Ascending aorta (tissue), 2 donors: ENCODE results near the gene GPR137. TPM values are rescaled to one million over a fixed set of nuclear protein-coding genes. Genes with fewer than 3 reads are reported as not detected.

Experiments
- DNase-seq, 2 donors: peaks; one replicate each; pipeline ENCODE4 v3.0.0-alpha.2; 2019; ENCODE audit warnings: low spot score in 2 of 2
- H3K27ac ChIP-seq, 2 donors: fragments of 200-600 bp; sonication (generic); one replicate each; pipeline ENCODE4 v1.5.1; 2016 to 2017; ENCODE audit warnings: mild to moderate bottlenecking in 1 of 2
- H3K27me3 ChIP-seq: fragments of 200-600 bp; sonication (generic); one replicate; pipeline ENCODE4 v1.5.1; 2017
- H3K36me3 ChIP-seq, 2 donors: fragments of 200-600 bp; sonication (generic); one replicate each; pipeline ENCODE4 v1.5.1; 2016
- H3K4me1 ChIP-seq, 2 donors: fragments of 200-600 bp; sonication (generic); one replicate each; pipeline ENCODE4 v1.5.1; 2016 to 2017; ENCODE audit warnings: mild to moderate bottlenecking in 1 of 2
- H3K4me3 ChIP-seq, 2 donors: fragments of 200-600 bp; sonication (generic); one replicate each; pipeline ENCODE4 v1.5.1; 2016 to 2017; ENCODE audit warnings: mild to moderate bottlenecking in 1 of 2
- H3K9me3 ChIP-seq, 2 donors: fragments of 200-600 bp; sonication (generic); one replicate each; pipeline ENCODE4 v1.5.1; 2016
- intact Hi-C: fragments of 100-400 bp; cut with DNase I; formaldehyde crosslinking; loops from one replicate; pipeline ENCODE4 v1.15.1; 2023
- total RNA-seq: library from RNA; depleted of rRNA; stranded (reverse); fragments of >200 nt; gene quantifications from one replicate; pipeline ENCODE4 v1.1.0, GENCODE V29; 2016
- TF ChIP-seq, protein P1 (sequence below), 3 experiments: fragments of 200-600 bp in 2 of 3; fragments of 450-650 bp in 1 of 3; sonication (generic) in 2 of 3; IDR thresholded peaks; one replicate each; pipeline ENCODE4 v1.5.1; 2016 to 2019; ENCODE audit warnings: antibody characterized with exemption in 3 of 3, mild to moderate bottlenecking in 1 of 3, moderate library complexity in 1 of 3

The GPR137 gene
- total RNA-seq, 1 donor from 2014 or later = 3.9 TPM

DNA sequence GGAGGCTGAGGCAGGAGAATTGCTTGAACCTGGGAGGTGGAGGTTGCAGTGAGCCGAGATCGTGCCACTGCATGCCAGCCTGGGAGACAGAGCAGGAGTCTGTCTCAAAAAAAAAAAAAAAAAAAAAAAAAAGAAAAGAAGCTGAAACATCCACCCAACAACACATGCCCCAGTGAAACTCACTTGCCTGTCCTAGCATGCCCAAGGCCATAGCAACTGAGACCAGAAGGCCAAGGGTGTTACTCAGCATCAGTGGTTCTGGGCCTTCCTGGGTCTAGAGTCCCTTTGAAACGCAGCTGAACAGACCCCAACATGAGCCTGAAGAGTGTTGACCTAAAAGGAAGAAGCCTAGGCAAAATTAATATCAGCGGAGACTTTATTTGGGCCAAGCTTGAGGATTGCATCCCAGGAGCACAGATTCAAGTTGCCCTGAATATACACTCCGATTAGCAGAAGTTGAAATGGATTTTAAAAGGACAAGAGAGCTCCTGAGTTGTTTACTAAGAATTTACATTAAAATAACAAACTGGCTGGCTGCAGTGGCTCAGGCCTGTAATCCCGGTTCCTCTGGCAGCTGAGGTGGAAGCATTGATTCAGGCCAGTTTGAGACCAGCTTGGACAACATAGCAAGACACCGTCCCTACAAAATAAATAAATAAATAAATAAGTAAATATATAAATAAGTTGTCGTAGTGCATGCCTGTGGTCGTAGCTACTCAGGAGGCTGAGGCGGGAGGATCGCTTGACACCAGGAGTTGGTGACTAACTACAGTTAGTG lies 39.2 kb downstream of the GPR137 start:
- peaks cover 4% of the 10 kb centered on the region in 2 donors for H3K4me1 ChIP-seq
- peaks cover 9 to 18% of the 10 kb centered on the region in 2 donors for H3K36me3 ChIP-seq
- TF ChIP-seq, protein P1, sequence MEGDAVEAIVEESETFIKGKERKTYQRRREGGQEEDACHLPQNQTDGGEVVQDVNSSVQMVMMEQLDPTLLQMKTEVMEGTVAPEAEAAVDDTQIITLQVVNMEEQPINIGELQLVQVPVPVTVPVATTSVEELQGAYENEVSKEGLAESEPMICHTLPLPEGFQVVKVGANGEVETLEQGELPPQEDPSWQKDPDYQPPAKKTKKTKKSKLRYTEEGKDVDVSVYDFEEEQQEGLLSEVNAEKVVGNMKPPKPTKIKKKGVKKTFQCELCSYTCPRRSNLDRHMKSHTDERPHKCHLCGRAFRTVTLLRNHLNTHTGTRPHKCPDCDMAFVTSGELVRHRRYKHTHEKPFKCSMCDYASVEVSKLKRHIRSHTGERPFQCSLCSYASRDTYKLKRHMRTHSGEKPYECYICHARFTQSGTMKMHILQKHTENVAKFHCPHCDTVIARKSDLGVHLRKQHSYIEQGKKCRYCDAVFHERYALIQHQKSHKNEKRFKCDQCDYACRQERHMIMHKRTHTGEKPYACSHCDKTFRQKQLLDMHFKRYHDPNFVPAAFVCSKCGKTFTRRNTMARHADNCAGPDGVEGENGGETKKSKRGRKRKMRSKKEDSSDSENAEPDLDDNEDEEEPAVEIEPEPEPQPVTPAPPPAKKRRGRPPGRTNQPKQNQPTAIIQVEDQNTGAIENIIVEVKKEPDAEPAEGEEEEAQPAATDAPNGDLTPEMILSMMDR (IDR thresholded peaks at IDR 0.05) = no peak
- no peaks in the 10 kb centered on the region for H3K9me3 ChIP-seq
- intact Hi-C loops = no loop called here
- H3K4me3 ChIP-seq = no peak overlapping the region
- DNase-seq = no peak
- H3K27ac ChIP-seq = no peak overlapping the region
- H3K27me3 ChIP-seq = no peaks in the 10 kb centered on the region

DNA sequence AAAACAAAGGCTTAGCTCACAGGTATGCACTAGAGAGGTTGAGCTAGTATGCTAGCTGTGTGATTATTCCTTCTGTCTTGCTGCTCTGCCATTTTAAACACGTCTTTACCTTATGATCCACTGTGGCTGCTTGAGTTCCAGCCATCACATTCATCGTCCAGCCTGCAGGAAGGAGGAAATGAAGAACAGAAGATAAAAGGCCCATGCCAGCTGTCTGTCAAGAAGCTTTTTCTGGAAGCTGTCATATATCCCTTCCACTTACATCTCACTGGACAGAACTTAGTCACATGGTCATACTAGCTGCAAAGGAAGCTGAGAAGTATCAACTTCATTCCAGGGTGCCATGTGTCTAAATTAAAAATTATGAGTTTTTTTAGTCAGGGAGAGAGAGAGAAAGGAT lies 41.7 kb downstream of the GPR137 start:
- Histone ChIP-seq H3K4me1 (peaks cover 4% of the 10 kb centered on the region in 2 donors), H3K4me3 (no peak overlapping the region)
- TF ChIP-seq, protein P1 (IDR thresholded peaks at IDR 0.05) = no peak

DNA sequence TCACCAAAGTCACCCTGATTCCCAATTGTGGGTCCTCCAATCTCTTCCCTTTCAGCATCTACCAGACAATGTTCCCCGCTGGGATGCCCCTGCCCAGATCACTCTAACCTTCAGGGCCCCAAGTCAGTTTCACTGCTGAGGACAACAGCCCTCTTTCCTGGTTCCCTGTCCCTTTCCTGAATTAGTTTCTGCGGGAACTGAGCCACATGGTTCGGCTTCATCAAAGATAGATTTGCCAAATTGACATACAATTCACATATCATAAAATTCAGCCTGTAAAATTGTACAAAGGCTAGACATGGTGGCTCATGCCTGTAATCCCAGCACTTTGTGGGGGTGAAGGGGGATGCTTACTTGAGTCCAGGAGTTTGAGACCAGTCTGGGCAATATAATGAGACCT lies 42.3 kb downstream of the GPR137 start:
- Histone ChIP-seq H3K27ac (no peak overlapping the region), H3K4me1 (peaks cover 4% of the 10 kb centered on the region in 2 donors), H3K9me3 (no peaks in the 10 kb centered on the region), H3K27me3 (no peaks in the 10 kb centered on the region), H3K4me3 (no peak overlapping the region), H3K36me3 (no peaks in the 10 kb centered on the region)
- no peak for DNase-seq
- intact Hi-C loops = no loop called here
- TF ChIP-seq, protein P1 (IDR thresholded peaks at IDR 0.05) = no peak

More for the DNA sequence above, 41.7 kb downstream of the GPR137 start:
- peaks cover 3 to 4% of the 10 kb centered on the region in 2 donors for H3K36me3 ChIP-seq
- no peaks in the 10 kb centered on the region for H3K27me3 ChIP-seq
- no peak for DNase-seq
- no peaks in the 10 kb centered on the region for H3K9me3 ChIP-seq
- no peak overlapping the region for H3K27ac ChIP-seq
- intact Hi-C loops = no loop called here

DNA sequence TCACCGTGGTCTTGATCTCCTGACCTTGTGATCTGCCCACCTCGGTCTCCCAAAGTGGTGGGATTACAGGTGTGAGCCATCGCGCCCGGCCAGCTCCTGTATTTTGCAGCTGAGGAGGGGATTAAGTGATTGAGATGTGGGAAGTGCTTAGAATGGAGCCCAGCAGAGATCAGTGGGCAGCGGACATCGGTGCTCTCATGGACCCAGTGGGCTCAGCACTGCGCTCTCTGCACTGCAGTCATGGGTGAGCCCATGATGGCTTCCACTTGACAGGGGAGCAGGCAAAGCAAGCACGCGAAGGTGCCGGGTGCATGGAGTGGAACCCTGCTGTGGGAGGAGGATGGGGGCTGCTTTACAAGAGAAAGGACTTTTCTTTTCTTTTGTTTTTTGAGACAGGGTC lies 45.2 kb downstream of the GPR137 start:
- Histone ChIP-seq H3K4me3 (no peak overlapping the region), H3K4me1 (peaks cover 4% of the 10 kb centered on the region in 2 donors), H3K27ac (no peak overlapping the region), H3K9me3 (no peaks in the 10 kb centered on the region), H3K36me3 (no peaks in the 10 kb centered on the region), H3K27me3 (no peaks in the 10 kb centered on the region)
- TF ChIP-seq, protein P1 (IDR thresholded peaks at IDR 0.05) = no peak
- intact Hi-C loops = no loop called here
- DNase-seq = no peak

DNA sequence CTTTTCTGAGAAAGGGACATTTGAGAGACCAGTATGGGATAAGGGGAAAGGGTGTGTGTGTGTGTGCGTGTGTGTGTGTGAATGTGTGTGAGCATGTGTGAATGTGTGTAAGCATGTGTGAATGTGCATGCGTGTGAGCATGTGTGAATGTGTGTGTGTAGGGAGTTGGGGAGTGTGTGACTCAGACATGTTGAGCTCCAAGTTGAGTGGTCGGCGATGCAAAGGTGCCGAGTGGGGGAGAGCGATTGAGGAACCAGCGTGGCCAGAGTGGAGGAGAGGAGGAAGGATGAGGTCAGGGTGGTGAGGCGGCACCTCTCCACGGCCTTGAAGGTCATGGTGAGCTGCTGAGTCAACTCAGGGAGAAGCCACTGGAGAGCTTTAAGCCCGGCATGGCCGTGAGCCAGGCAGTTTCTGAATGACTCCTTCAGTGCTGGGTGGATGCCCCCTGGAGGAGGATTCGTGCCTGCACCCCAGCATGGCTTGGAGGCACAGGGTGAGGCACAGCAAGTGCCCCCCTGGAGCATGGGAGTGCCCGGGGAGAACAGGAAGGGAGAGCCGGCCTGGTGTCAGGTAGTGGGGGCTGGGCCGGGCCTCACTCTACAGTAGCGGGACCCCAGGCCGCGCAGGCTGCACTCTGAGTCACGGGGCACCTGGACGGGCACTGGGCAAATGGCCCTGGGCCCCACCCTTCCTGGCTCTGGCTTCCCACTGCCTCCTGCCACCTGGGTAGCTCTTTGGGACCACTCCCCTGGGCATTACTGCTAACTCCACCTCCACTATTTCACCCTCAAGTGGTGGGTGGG lies 46.1 kb downstream of the GPR137 start:
- intact Hi-C loops = no loop called here
- no peaks in the 10 kb centered on the region for H3K9me3 ChIP-seq
- no peaks in the 10 kb centered on the region for H3K36me3 ChIP-seq
- no peak overlapping the region for H3K27ac ChIP-seq
- TF ChIP-seq, protein P1 (IDR thresholded peaks at IDR 0.05) = peak in 2 of 3 experiments; percentile 13 to 31
- peak; percentile 48 to 84 for DNase-seq
- peaks cover 4% of the 10 kb centered on the region in 2 donors for H3K4me1 ChIP-seq
- H3K4me3 ChIP-seq = no peak overlapping the region
- no peaks in the 10 kb centered on the region for H3K27me3 ChIP-seq
